ENCODE data around the gene C10orf143.
"Not testable (repeated sequence)": the region's sequence is repeated elsewhere in the genome, so short reads cannot be mapped to it uniquely, and the experiment has no call there.

C10orf143 gene

DNA sequence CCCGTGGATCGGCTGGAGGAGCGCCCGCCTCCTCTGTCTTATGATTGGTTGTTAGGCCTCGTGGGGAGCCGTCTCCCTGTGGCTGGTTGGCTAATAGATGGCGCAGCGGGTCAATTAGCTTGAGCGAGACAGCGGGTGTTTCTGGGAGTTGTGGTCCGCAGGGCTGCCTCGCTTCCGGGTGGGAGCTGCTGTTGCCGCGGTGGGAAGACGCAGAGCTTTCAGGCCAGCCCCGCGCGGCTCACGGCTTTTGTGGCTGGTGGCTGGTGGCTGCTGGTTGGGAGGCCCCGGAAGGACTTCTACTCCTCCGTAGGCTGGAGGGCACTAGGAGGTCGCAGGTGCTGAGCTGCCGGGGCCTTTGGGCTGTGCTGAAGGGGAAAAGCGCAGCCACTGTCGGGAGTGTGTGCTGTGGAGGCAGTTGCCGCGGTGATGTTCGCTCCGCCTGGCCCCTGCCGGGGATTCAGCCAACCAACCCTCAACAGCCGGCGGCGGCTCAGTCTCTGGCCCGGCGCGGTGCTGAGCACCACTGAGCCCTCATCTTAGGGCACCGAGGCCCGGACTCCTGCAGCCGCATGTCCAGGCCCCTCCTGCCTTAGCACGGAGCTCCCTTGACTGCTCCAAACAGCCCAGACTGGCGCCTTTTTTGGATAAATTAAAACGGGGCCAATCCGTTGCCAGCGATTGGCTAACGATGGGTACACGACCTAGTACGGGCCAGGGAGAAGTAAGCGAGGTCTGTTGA, 652 bp upstream of the C10orf143 start:
- DNase-seq (ENCODE audit: low spot score): peak; percentile 97

DNA sequence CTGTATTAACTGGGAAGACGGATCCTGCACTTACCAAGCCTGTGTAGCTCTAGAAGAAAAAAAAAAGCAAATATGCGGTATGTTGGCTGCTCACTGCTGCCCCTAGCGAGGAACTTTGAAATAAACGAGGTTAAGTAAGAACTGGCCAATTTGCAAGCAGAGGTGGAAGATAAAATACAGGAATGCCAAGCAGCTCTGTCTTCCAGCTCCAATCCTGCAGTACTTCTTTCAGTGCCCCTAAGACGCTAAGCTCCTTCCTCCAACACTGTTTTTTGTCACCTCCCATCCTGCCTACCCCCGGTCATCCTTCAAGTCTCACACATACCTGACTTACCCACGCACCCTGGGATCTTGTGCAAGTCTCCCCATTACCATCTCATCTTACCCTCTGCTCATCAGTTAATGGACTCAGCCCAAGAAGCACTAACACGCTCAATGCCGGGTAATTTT, 809 bp downstream of the C10orf143 start:
- DNase-seq (ENCODE audit: low spot score): peak; percentile 76

DNA sequence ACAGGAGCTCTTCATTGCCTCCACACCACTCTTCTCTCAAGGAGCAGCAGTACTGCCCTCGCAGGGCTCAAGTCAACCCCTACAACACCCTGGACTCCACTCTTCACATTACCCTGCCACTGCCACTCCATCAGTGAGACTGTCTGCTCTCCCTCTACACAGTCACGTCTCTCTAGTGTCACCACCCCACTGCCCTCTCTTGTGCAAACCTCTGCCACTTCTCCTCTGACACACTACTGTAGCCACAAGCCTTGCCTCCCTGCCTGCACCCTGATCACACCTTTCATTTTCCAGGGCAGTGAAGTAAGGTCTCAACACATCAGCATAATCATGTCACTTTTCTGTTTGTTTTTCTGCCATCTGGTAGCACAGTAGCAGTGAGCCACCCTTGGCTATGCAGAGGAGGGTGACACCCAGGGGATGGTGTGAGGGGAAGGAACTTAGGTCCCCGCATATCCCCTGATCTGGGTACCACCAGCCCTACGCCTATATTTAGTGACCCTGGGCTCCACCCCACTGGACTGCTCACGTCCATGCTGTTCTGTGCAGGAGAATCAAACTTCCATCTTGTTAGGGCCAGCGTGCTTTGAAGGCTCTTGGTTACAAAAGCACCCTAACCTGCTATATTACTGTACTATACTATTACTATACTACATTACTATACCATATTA, 1.6 kb downstream of the C10orf143 start:
- DNase-seq (ENCODE audit: low spot score): peak; percentile 64

DNA sequence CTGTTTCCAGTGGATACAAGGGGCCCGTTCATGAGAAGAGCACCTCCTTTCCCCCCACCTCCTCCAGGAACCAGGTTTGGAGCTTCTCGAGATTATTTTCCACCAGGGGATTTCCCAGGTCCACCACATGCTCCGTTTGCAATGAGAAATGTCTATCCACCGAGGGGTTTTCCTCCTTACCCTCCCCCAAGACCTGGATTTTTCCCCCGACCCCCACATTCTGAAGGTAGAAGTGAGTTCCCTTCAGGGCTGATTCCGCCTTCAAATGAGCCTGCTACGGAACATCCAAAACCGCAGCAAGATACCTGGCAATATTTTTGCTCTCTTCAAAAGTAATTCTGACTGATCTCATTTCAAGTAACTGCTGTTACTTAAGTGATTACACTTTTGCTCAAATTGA, 2.5 kb downstream of the C10orf143 start:
- peak; percentile 43 for DNase-seq (ENCODE audit: low spot score)

DNA sequence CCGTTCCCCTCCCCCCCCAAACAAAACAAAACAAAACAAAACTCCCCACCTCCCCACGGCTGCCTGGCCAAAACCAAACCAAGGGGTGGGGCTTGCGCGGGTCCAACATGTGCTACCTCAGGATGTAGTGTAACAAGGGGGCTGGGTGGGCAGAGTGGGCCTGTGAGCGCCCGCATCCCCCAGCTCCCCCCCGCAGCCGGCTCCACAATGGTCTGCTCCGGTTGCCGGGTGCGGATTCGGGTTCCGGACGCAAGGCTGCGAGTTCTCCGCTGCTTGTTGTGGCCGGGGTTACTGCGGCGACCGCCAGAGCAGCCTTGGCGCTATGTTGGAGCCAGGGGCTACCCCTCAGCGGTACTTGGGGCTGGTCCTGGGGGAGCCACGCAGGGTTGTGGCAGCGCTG, 4.9 kb downstream of the C10orf143 start:
- DNase-seq (ENCODE audit: low spot score): no peak

DNA sequence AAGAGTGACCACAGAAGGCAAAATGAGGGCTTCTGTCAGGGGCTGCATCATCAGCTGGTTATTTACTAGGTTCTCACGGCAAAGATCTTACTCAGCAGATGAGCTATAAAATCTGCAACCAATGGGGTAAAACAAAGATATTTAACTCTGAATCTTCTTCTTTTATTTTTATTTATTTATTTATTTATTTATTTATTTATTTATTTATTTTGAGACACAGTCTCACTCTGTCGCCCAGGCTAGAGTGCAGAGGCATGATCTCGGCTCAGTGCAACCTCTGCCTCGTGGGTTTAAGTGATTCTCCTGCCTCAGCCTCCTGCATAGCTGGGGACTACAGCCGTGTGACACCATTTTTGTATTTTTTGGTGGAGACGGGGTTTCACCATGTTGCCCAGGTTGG, 11.3 kb downstream of the C10orf143 start:
- DNase-seq (ENCODE audit: low spot score): no peak

DNA sequence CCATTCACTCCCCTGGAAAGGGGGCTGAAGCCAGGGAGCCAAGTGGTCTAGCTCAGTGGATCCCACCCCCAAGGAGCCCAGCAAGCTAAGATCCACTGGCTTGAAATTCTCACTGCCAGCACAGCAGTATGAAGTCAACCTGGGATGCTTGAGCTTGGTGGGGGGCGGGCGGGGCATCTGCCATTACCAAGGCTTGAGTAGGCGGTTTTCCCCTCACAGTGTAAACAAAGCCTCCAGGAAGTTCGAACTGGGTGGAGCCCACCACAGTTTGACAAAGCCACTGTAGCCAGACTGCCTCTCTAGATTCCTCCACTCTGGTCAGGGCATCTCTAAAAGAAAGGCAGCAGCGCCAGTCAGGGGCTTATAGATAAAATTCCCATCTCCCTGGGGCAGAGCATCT, 20.1 kb downstream of the C10orf143 start:
- not testable (repeated sequence) for DNase-seq (ENCODE audit: low spot score)

DNA sequence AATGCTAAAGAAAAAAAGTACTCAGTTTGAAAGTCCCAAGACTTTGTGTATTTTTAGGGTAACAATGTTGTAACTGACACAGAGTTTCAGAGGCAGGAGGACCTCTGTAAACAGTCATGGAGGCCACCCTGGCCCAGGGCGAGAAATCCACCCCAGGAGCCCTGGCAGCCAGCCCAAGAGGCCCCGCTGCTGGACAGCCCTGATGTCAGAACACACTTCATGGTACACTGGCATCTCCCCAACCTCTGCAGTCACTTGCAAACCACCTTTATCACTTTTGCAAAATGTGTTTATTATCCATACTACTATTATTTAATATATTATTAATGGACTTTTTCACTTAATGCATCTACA, 30.2 kb downstream of the C10orf143 start:
- no peak for DNase-seq (ENCODE audit: low spot score)

DNA sequence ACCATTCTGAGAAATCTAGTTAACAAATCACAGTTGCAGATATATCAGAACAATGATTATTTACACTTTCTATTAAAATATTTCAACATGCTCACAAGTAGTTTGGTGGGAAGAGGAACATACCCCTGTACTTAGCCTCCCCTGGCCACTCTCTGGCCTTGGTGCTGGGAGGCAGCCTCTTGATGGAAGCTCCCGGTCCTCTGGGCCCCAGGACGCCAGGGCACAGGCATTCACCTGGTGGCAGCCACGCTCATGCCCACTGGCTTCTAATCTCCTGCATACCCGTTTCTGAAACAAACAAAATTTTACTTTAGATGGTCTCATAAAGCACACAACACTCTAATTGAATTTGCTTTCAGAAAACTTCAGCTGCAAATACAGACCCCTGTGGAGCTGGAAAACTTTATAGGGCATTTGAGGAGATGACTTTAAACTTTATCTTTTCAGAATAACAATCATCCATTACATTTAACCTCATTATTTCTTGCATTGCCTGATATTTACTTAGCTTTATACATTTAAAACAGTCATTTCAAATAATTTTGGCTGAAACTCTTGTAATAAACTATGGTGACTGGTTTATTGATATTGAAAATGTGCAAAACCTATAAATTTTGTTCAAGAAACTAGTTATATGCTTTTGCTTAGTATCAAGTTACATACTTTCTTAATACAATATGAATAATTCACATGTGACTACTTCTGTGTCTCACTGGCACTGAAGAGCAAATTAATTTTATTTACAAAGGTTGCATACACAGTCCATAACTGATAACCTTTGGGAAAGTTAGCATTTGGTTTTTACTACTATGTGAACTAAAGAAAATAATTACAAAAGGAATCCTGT, 30.8 kb downstream of the C10orf143 start:
- DNase-seq (ENCODE audit: low spot score): no peak

DNA sequence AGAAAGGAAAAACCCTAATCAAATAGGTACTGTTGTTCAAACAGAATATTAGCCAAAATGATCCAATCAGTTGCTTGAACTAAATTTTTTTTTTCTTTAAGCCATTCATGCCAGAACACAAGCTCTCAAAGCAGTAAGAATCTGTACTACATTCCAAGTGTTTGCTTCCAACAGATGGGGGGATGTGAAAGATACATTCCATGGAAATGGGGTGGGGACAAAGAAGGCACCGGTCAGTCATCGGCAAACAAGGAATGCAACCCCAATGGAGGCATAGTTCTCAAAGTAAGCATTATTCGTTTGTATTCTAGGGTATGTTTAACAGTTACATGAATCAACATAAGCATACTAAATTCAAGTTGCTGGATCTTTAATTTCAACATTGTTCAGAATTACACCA, 32.5 kb downstream of the C10orf143 start:
- no peak for DNase-seq (ENCODE audit: low spot score)

DNA sequence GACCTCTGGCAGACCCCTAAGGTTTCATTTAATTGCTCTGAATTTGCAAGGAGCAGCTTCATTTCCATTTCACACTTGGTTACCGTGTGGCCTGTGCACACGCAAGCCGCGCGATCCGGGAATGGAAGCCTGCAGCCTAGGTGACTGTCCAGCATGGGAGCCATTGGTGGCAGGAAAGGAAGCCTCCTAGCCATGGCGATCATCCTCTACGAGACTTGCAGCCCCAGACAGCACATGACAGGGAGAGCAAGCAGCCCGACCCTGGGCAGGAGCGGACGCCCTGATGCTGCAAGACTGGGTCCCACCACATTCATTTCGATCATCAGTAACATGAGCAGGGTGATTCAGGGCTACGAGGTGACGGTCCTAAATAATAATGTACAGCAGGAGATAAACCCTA, 33.9 kb downstream of the C10orf143 start:
- no peak for DNase-seq (ENCODE audit: low spot score)

DNA sequence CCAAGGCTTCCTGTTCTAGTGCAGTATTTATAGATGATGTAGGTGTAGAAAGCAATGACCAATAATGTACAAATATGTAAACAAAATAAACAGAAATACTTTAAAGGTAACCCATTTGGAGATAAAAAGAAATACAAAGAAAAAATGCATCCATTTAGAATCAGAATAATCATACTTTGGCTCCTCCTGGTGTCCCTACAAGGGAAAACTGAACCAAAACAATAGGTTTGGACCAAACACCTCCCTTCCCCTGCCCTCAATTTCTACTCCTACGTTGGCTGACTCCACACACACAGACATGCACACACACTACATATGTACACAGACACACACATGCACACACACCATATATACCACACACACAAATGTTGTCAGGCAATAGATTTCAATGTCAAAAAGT, 36.0 kb downstream of the C10orf143 start:
- DNase-seq (ENCODE audit: low spot score): no peak

DNA sequence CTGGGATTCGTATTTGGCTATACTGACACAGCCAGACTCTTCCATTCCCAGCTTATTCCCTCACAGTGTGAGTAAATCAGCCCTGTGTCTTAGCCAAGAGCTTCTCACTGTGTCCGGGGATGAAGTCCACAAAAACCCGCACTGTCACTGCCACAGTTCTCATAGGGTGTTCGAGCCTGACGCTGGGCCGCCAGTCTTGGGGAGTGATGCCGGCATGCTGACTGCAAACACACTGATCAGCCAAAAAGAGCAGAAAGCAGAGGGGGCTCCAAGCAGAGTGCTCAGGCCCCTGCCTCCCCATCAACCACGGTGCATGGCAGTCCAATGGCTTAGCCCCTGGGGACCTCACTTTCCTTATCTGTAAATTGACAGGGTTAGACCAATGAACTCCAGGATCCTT, 36.7 kb downstream of the C10orf143 start:
- DNase-seq (ENCODE audit: low spot score): no peak

DNA sequence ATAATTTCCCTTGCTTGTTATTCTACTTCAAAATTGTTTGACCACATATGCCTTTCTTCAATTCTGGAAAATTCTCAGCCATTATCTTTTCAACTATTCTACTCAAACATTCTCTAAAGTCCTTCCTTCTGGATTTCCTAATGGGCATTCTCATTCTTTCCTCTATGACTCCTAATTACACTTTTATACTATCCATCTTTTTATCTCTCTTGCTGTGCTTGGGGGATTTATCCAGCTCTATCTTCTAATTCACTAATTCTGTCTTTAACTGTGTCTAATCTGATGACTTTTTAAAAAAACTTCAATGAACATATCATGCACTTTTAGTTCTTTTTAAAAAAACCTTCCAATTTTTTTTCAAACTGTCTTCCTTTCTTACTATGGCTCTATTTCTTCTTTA, 38.4 kb downstream of the C10orf143 start:
- DNase-seq (ENCODE audit: low spot score): no peak

DNA sequence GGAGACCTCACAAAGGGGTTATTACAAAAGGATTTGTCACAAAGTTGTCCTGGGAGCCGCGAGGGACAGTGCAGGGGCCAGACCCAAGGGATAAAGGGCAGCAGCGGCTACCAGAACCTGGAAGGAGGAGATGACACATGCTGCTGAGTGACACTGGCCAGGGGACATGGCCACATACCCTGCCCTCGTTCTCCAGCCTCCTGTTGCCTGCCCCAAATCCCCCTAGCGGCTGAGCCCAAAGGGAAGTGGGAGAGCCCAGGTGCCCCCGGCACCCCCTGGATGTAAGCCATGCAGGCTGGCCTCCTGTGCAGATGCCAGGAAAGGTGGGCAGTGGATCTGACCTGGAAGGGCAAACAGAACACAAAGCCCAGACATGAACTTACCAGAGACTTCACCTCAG, 42.7 kb downstream of the C10orf143 start:
- no peak for DNase-seq (ENCODE audit: low spot score)

DNA sequence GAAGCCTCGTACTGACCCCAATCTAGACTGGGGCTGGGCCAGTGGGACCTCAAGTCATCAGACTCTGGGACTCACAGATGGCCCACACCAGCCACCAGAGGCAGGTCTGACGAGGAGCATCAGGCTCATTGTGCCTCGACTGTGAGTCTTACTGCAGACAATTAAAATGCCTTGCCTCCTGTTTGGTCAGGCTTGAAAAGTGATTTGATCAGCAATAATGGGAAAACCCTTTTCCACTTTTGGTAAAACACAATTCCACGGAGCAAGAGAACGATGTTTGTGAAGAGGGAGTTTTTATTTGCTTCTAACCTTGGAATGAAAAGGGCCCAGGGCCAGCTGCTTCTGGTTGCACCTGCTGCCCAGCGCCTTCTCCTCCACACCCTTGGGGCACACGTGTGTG, 43.9 kb downstream of the C10orf143 start:
- DNase-seq (ENCODE audit: low spot score): no peak

DNA sequence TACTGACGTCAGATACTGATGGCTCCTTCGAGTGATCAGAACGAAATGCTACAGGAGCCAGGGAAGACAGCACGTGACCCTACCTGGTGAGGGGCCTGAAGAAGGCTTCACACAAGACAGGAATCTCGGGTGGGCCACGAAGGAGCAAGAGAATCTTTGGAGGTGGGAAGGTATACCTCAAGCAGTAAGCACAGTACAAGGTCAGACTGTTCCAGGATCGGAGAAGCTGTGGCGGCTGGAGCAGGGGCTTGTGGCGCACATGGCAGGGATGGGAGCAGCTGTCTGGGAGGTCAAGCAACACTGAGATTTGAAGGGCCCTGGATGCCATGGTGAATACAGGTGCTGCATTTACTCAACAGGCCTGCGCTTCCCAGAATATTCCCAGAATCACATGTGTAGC, 45.4 kb downstream of the C10orf143 start:
- DNase-seq (ENCODE audit: low spot score): no peak

DNA sequence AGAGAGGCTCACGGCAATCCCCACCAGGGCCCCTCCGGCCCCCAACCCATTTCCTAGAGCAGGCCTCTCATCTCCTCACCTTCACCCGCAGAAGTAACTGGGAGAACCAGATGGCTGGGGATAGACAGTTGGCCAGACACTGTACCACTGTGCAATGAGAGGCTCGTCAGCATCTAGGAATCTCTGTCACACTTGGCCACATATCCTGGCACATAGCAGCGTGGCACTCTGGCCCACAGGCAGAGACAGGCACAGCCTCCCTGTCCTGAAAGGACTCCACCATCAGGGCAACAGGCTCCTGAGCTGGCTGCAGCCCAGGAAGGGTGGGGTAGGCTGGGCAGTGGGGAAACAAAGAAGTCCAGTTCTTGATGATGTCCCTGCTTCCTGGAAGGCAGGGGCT, 45.8 kb downstream of the C10orf143 start:
- DNase-seq (ENCODE audit: low spot score): no peak

DNA sequence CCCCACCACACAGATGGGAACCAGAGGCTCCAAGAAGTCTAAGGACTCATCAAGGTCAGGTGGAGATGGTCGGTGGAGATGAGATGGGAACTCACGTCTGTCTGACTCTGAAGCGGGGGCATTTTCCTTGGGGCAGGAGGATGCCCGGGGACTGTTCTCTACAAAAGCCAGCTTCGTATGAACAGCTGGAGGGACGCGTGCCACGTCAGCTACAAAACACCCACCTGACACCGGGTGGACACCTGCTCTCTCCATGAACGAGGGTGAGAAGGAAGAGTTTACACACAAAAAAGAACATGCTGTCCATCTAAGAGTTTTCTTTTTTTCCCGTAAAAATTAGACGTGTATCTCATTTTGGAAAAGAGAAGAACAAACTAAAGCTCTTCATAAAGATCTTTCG, 47.7 kb downstream of the C10orf143 start:
- no peak for DNase-seq (ENCODE audit: low spot score)

DNA sequence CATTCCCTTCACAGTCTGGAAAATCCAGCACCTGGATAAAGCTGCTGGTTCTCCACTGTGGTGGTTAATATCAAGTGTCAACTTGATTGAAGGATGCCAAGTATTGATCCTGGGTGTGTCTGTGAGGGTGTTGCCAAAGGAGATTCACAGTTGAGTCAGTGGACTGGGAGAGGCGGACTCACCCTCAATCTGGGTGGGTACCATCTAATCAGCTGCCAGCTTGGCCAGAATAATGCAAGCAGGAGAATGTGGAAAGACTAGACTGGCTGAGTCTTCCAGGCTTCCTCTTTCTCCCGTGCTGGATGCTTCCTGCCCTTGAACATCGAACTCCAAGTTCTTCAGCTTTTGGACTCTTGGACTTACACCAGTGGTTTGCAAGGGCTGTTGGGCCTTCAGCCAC, 48.4 kb downstream of the C10orf143 start:
- no peak for DNase-seq (ENCODE audit: low spot score)

DNA sequence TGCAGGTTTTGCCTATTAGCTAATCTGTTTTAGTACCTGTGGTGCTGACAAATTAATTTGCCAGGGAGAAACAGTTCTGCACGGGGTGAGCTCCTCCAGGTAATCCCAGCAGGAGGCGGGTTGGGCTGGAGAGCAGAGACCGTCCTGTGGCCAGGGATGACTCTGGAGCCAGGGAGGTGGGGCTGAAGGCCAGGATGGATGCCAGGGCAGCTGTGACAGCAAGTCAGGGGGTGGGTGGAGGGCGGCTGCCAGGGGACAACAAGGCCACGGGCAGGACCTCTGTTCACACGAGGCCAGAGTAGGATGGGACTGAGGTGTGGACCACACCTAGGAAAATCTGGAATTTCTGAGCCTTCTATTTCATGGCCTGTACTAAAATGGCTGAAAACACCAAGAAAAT, 48.9 kb downstream of the C10orf143 start:
- DNase-seq (ENCODE audit: low spot score): no peak

DNA sequence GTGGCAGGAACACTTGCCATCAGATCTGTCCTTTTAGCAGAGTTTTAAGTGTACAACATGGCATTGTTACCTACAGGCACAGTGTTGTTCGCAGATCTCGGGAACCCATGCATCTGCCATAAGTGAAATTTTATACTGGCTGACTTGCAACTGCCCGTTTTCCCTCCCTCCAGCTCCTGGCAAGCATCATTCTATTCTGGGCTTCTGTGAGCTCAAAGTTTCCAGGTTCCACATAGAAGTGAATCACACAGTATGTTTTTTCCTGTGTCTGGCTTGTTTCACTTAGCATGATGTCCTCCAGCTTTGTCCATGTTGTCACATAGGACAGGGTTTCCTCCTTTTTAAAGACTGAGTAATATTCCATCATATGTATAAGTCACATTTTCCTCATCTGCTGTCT, 56.6 kb downstream of the C10orf143 start:
- DNase-seq (ENCODE audit: low spot score): no peak

DNA sequence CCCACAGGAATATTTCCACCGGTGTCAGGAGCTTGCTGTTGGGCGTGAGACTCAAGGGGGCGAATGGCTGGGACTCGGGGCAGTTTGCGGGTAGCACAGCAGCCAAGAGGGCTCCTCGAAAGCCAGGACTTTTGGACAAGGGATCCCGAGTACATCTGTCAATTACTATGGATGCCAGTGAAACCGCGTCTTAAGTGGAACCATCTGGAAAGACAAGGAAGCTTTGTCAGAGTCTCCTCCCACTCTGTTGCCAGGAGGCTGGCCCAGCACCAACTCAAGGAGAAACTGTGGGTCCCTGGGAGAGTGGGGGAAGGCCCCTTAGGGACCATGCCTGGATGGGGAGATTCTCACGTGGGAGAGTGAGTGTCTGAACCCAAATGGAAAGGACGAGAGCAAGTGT, 57.1 kb downstream of the C10orf143 start:
- DNase-seq (ENCODE audit: low spot score): no peak

Data from activated CD4-positive, alpha-beta T cell treated with anti-CD3 and anti-CD28 coated beads, Interleukin-2, Interleukin-4, amounts not matched to agents 100 ng/mL and 50 ng/mL, durations not matched to agents 16 hours and 8 hours (primary cell).